Skeletal muscle tissue (tissue), 4 donors: Measurements from ENCODE around the gene MLH1. TPM values are rescaled to one million over a fixed set of nuclear protein-coding genes. Genes with fewer than 3 reads are reported as not detected.

Source experiments
- H3K27ac ChIP-seq: one replicate; pipeline ENCODE4 v1.7.0; 2013; ENCODE audit warnings: mild to moderate bottlenecking, low read depth, low read length, inconsistent platforms
- H3K27me3 ChIP-seq, 3 donors: one replicate each; pipeline ENCODE4 v1.7.0; 2013; ENCODE audit warnings: low read length in 3 of 3; ENCODE audit not compliant: control insufficient read depth in 3 of 3, insufficient read depth in 3 of 3
- H3K36me3 ChIP-seq, 3 donors: one replicate each; pipeline ENCODE4 v1.7.0; 2013; ENCODE audit warnings: low read length in 3 of 3; ENCODE audit not compliant: control insufficient read depth in 3 of 3, insufficient read depth in 3 of 3
- H3K4me1 ChIP-seq, 3 donors: one replicate each; pipeline ENCODE4 v1.7.0; 2013; ENCODE audit warnings: low read length in 3 of 3, mild to moderate bottlenecking in 3 of 3; ENCODE audit not compliant: control insufficient read depth in 3 of 3, insufficient read depth in 3 of 3
- H3K4me3 ChIP-seq, 3 donors: one replicate each; pipeline ENCODE4 v1.7.0; 2013; ENCODE audit warnings: low read length in 3 of 3
- H3K9ac ChIP-seq, 3 donors: one replicate each; pipeline ENCODE4 v1.7.0; 2013; ENCODE audit warnings: low read length in 3 of 3, mild to moderate bottlenecking in 3 of 3, moderate library complexity in 2 of 3, low read depth in 1 of 3
- H3K9me3 ChIP-seq, 3 donors: one replicate each; pipeline ENCODE4 v1.7.0; 2013; ENCODE audit warnings: low read length in 3 of 3; ENCODE audit not compliant: control insufficient read depth in 3 of 3
- total RNA-seq: library from RNA; depleted of rRNA; stranded (reverse); fragments of >200 nt; gene quantifications from one replicate; pipeline ENCODE4 v1.2.3, GENCODE V29; 2014
- donor health status: Osteomylitis.

The MLH1 gene
- total RNA-seq, 1 donor from 2014 or later = 53.8 TPM

GRCh38 chr3:37016903-37017302, 23.6 kb downstream of the MLH1 start:
- Histone ChIP-seq H3K36me3 (peaks cover 49 to 85% (median 77%) of the 10 kb centered on the region in 3 donors), H3K9ac (no peak overlapping the region), H3K4me1 (no peaks in the 10 kb centered on the region), H3K4me3 (no peak overlapping the region), H3K9me3 (no peaks in the 10 kb centered on the region), H3K27me3 (no peaks in the 10 kb centered on the region), H3K27ac (no peak overlapping the region)

- Histone ChIP-seq H3K27me3 (no peaks in the 10 kb centered on the region), H3K4me1 (no peaks in the 10 kb centered on the region), H3K9ac (no peak overlapping the region), H3K36me3 (peaks cover 54 to 85% (median 77%) of the 10 kb centered on the region in 3 donors), H3K27ac (no peak overlapping the region), H3K9me3 (no peaks in the 10 kb centered on the region), H3K4me3 (no peak overlapping the region)
Observed at GRCh38 chr3:37017683-37018082, 24.4 kb downstream of the MLH1 start.

- peaks cover 8 to 11% (median 11%) of the 10 kb centered on the region in 3 donors for H3K4me1 ChIP-seq
- H3K27ac ChIP-seq = no peak overlapping the region
- H3K4me3 ChIP-seq = no peak overlapping the region
- peaks cover 39 to 63% (median 61%) of the 10 kb centered on the region in 3 donors for H3K36me3 ChIP-seq
- no peaks in the 10 kb centered on the region for H3K9me3 ChIP-seq
- H3K27me3 ChIP-seq = no peaks in the 10 kb centered on the region
- no peak overlapping the region for H3K9ac ChIP-seq
Observed at GRCh38 chr3:37024092-37024491, 30.8 kb downstream of the MLH1 start.

DNA sequence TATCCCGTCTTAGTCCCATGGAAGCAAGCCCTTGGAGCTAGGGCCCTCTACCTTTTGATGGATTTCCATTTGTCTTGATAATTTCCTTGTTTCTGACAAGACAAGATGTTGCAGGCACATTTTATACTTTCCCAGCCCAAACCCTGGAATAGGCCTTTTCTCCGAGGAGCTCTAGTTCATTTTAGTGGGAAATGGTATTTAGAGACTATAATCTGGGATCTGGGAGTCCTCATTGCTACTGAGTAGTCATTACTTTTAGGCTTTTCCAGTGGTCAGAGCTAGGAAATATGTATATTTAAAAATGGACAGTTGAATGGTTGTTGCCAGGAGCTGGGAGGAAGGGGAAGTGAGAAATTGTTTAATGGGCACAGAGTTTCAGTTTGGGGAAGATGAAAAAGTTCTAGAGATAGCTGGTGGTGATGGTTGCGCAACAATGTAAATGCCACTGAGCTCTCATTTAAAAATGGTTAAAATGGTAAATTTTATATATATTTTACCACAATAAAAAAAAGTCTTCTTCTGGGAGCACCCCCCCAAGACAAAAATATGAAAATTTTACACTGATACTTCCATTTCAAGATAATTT, 31.6 kb downstream of the MLH1 start:
- no peaks in the 10 kb centered on the region for H3K27me3 ChIP-seq
- H3K9me3 ChIP-seq = no peaks in the 10 kb centered on the region
- no peak overlapping the region for H3K27ac ChIP-seq
- H3K36me3 ChIP-seq = peaks cover 36 to 62% (median 58%) of the 10 kb centered on the region in 3 donors
- peaks cover 15 to 20% (median 18%) of the 10 kb centered on the region in 3 donors for H3K4me1 ChIP-seq
- no peak overlapping the region for H3K9ac ChIP-seq
- H3K4me3 ChIP-seq = no peak overlapping the region

GRCh38 chr3:37025561-37026335, 32.4 kb downstream of the MLH1 start:
- no peaks in the 10 kb centered on the region for H3K27me3 ChIP-seq
- H3K36me3 ChIP-seq = peaks cover 28 to 55% (median 50%) of the 10 kb centered on the region in 3 donors
- no peak overlapping the region for H3K9ac ChIP-seq
- H3K4me3 ChIP-seq = no peak overlapping the region
- H3K4me1 ChIP-seq = peaks cover 24 to 28% (median 26%) of the 10 kb centered on the region in 3 donors
- no peak overlapping the region for H3K27ac ChIP-seq
- no peaks in the 10 kb centered on the region for H3K9me3 ChIP-seq

DNA sequence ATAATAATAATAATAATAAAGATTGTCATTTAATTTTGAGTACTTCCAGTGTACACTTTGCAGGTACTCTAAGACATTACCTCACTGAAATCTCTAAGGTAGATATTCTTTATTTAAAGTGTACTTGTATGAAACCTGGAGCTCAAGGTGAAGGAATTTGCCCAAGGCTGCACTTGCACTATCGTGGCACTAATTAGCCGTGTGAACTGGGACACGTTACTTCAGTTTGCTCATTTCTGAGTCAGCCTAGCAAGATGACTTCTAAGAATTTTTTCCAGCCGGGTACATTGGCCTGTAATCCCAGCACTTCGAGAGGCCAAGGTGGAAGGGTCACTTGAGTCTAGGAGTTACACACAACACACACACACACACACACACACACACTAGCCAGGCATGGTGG, 33.5 kb downstream of the MLH1 start:
- Histone ChIP-seq H3K4me3 (no peak overlapping the region), H3K4me1 (peaks cover 32 to 38% (median 37%) of the 10 kb centered on the region in 3 donors), H3K9me3 (no peaks in the 10 kb centered on the region), H3K36me3 (peaks cover 19 to 44% (median 43%) of the 10 kb centered on the region in 3 donors), H3K27me3 (no peaks in the 10 kb centered on the region), H3K27ac (no peak overlapping the region), H3K9ac (no peak overlapping the region)

DNA sequence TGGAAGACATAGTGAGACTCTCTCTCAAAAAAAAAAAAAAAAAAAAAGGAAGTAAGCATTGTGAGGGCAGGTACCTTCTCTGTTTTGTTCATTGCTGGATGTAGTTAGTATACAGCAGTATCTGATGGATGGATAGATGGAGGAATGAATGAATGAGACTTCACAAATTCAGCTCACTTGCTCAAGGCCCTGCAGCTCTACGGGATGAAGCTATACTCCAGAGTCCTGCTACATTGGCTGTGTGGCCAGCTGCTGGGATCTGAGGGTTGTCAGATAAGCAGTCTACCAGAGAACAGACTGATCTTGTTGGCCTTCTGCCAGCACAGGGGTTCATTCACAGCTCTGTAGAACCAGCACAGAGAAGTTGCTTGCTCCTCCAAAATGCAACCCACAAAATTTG, 35.0 kb downstream of the MLH1 start:
- H3K36me3 ChIP-seq = peaks cover 12 to 34% (median 34%) of the 10 kb centered on the region in 3 donors
- H3K4me3 ChIP-seq = no peak overlapping the region
- peaks cover 35 to 43% (median 41%) of the 10 kb centered on the region in 3 donors for H3K4me1 ChIP-seq
- no peak overlapping the region for H3K27ac ChIP-seq
- no peaks in the 10 kb centered on the region for H3K9me3 ChIP-seq
- no peak overlapping the region for H3K9ac ChIP-seq
- H3K27me3 ChIP-seq = no peaks in the 10 kb centered on the region

GRCh38 chr3:37029111-37029510, 35.8 kb downstream of the MLH1 start:
- peak overlapping the region; percentile 69 for H3K27ac ChIP-seq
- peaks cover 35 to 43% (median 41%) of the 10 kb centered on the region in 3 donors for H3K4me1 ChIP-seq
- peaks cover 12 to 34% (median 30%) of the 10 kb centered on the region in 3 donors for H3K36me3 ChIP-seq

DNA sequence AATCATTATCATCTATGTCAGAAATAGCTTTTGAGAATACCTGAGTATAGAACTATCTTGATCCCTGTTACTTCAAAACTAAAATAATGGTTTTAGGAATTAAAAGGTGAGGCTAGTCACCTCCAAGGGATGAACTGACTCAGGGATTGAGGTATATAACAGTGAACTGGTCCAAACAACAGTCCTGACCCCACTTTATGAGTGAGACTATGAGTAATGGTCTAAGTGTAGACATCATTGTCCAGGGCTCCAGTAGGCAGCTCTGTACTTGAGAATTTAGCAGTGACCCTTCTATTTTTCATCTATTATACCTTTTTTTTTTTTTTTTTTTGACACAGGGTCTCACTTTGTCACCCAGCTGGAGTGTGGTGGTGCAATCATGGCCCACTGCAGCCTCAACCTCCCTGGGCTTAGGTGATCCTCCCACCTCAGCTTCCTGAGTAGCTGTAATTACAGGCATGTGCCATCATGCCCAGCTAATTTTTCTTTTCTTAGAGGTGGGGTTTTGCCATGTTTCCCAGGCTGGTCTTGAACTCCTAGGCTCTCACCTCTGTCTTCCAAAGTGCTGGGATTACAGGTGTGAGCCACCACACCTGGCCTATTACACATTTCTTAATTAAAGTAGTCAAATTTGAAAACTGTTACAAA, 36.3 kb downstream of the MLH1 start:
- Histone ChIP-seq H3K4me3 (no peak overlapping the region), H3K9ac (peak overlapping the region in 1 of 3 donors; percentile 36), H3K36me3 (peaks cover 12 to 30% (median 26%) of the 10 kb centered on the region in 3 donors), H3K9me3 (no peaks in the 10 kb centered on the region), H3K4me1 (peaks cover 35 to 43% (median 41%) of the 10 kb centered on the region in 3 donors), H3K27me3 (no peaks in the 10 kb centered on the region), H3K27ac (peak overlapping the region; percentile 69)

More at GRCh38 chr3:37029111-37029510, 35.8 kb downstream of the MLH1 start:
- Histone ChIP-seq H3K9ac (no peak overlapping the region), H3K9me3 (no peaks in the 10 kb centered on the region), H3K4me3 (no peak overlapping the region), H3K27me3 (no peaks in the 10 kb centered on the region)
